Gastrocnemius medialis (tissue), 4 donors: ENCODE results near the gene ENOX2. TPM values are rescaled to one million over a fixed set of nuclear protein-coding genes. Genes with fewer than 3 reads are reported as not detected.

Experiments used
- ATAC-seq, 2 donors: fragments of 150-250 bp; one replicate each; pipeline ENCODE4 v1.9.1; 2016
- DNase-seq, 2 donors: peaks; one replicate each; pipeline ENCODE4 v3.0.0-alpha.2; 2019
- H3K27ac ChIP-seq, 4 donors: fragments of 200-600 bp; sonication (generic); 1 replicate in 1 of 4; 2 replicates in 3 of 4; pipeline ENCODE4 v1.5.1; 2016 to 2018; ENCODE audit warnings: mild to moderate bottlenecking in 2 of 4, moderate library complexity in 1 of 4
- H3K27me3 ChIP-seq, 3 donors: fragments of 200-600 bp; sonication (generic) in 2 of 3; 1 replicate in 1 of 3; 2 replicates in 2 of 3; pipeline versions ENCODE4 v1.5.1 to v1.6.0; 2016 to 2019; ENCODE audit warnings: mild to moderate bottlenecking in 1 of 3, moderate library complexity in 1 of 3
- H3K36me3 ChIP-seq, 2 donors: fragments of 200-600 bp; sonication (generic) in 1 of 2; one replicate each; pipeline ENCODE4 v1.5.1; 2017 to 2018
- H3K4me1 ChIP-seq, 2 donors: fragments of 200-600 bp; sonication (generic) in 1 of 2; one replicate each; pipeline ENCODE4 v1.5.1; 2016 to 2017; ENCODE audit warnings: mild to moderate bottlenecking in 2 of 2
- H3K4me3 ChIP-seq, 4 donors: fragments of 200-600 bp; sonication (generic) in 3 of 4; 1 replicate in 1 of 4; 2 replicates in 3 of 4; pipeline ENCODE4 v1.5.1; 2016 to 2019; ENCODE audit warnings: mild to moderate bottlenecking in 2 of 4
- H3K9me3 ChIP-seq, 3 donors: fragments of 200-600 bp; sonication (generic) in 2 of 3; 1 replicate in 1 of 3; 2 replicates in 2 of 3; pipeline ENCODE4 v1.5.1; 2016 to 2019
- CTCF ChIP-seq, 5 experiments: fragments of 450-650 bp in 3 of 5; fragments of 200-600 bp in 2 of 5; sonication (generic) in 2 of 5; IDR thresholded peaks in 4 of 5; conservative IDR thresholded peaks in 1 of 5; 1 replicate in 4 of 5; 2 replicates in 1 of 5; pipeline ENCODE4 v1.5.1; 2016 to 2019; ENCODE audit warnings: antibody characterized with exemption in 5 of 5, mild to moderate bottlenecking in 3 of 5, moderate library complexity in 3 of 5
- POLR2A ChIP-seq, 2 donors: fragments of 450-650 bp; IDR thresholded peaks; one replicate each; pipeline ENCODE4 v1.6.1; 2017; ENCODE audit warnings: antibody characterized with exemption in 2 of 2, mild to moderate bottlenecking in 2 of 2, moderate library complexity in 2 of 2
- in situ Hi-C, 4 donors: fragments of 200-750 bp; cut with MboI; loops; one replicate each; pipeline versions ENCODE4 v1.15.0 to v1.8.0; 2017; ENCODE audit warnings: low sequenced_read_pairs in 4 of 4
- intact Hi-C: fragments of 100-400 bp; cut with DNase I; formaldehyde crosslinking; loops from one replicate; pipeline ENCODE4 v1.15.1; 2023; ENCODE audit warnings: low total_unique reads
- total RNA-seq, 4 donors: library from RNA; depleted of rRNA; stranded (reverse); fragments of >200 nt; gene quantifications; one replicate each; pipeline versions ENCODE4 v1.1.0 to v1.2.3, GENCODE V29; 2016

Gene ENOX2
- total RNA-seq, 4 donors from 2014 or later = 7.2 to 10.9 (median 7.9) TPM

GRCh38 chrX:130695931-130696330 lies 207.1 kb downstream of the ENOX2 start:
- no peaks in the 10 kb centered on the region for H3K4me1 ChIP-seq
- H3K27me3 ChIP-seq = no peaks in the 10 kb centered on the region
- no peaks in the 10 kb centered on the region for H3K36me3 ChIP-seq
- DNase-seq (no peak), ATAC-seq (no peak)
- intact Hi-C loops (no loop called here), in situ Hi-C loops (no loop called here)
- no peak overlapping the region for H3K27ac ChIP-seq
- no peak overlapping the region for H3K4me3 ChIP-seq
- H3K9me3 ChIP-seq = no peaks in the 10 kb centered on the region
- TF ChIP-seq POLR2A (IDR thresholded peaks at IDR 0.05) (no peak), CTCF (IDR thresholded peaks at IDR 0.05 in 4 of 5, conservative IDR thresholded peaks at IDR 0.05 in 1 of 5) (no peak)

GRCh38 chrX:130694983-130695382 lies 208.0 kb downstream of the ENOX2 start:
- no peak overlapping the region for H3K27ac ChIP-seq
- TF ChIP-seq POLR2A (IDR thresholded peaks at IDR 0.05) (no peak), CTCF (IDR thresholded peaks at IDR 0.05 in 4 of 5, conservative IDR thresholded peaks at IDR 0.05 in 1 of 5) (no peak)
- ATAC-seq = no peak
- DNase-seq = no peak
- H3K36me3 ChIP-seq = no peaks in the 10 kb centered on the region
- intact Hi-C loops = no loop called here
- in situ Hi-C loops = no loop called here
- H3K4me1 ChIP-seq = no peaks in the 10 kb centered on the region
- no peak overlapping the region for H3K4me3 ChIP-seq
- H3K27me3 ChIP-seq = no peaks in the 10 kb centered on the region
- no peaks in the 10 kb centered on the region for H3K9me3 ChIP-seq

DNA sequence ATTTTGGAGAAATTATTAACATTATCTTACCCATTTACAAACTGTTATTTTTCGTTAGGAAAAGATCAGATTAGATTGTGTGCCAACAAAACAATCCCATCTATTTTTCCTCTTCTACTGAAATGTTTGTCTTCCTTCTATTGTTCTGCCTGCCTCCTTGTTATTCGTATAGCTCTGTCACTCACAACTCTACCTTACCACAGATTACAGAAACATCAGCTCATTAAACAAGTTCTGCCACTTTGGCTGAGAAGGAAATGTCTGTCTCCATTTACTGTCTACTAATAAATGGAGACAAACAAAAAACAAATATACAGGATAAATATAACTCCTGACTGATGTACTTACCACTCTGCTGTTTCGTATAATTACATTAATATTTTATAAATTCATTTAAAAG lies 211.4 kb downstream of the ENOX2 start:
- in situ Hi-C loops (no loop called here), intact Hi-C loops (no loop called here)
- Histone ChIP-seq H3K4me3 (no peak overlapping the region), H3K9me3 (no peaks in the 10 kb centered on the region), H3K36me3 (no peaks in the 10 kb centered on the region), H3K4me1 (no peaks in the 10 kb centered on the region), H3K27ac (no peak overlapping the region), H3K27me3 (no peaks in the 10 kb centered on the region)
- ATAC-seq = no peak
- TF ChIP-seq CTCF (IDR thresholded peaks at IDR 0.05 in 4 of 5, conservative IDR thresholded peaks at IDR 0.05 in 1 of 5) (no peak), POLR2A (IDR thresholded peaks at IDR 0.05) (no peak)
- no peak for DNase-seq

DNA sequence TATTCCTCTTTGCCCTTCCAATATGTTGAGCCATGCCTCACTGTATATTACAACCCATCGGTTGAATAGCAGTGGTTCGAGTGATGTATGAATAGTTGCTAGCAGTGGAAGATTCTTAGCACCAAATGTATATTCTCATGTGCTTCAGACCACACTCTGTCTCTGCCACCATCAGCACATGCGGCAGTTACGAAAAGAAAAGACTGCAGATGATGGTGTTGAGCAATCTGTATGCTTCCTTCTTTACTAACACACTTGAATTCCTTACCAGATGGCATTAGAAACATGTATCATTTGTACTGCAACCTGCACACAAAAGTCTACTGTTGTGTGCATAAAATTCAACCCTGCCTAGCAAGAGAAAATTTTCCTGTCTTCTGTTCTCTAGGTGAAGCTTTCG lies 214.6 kb downstream of the ENOX2 start:
- Histone ChIP-seq H3K36me3 (no peaks in the 10 kb centered on the region), H3K9me3 (no peaks in the 10 kb centered on the region), H3K27ac (no peak overlapping the region), H3K4me3 (no peak overlapping the region), H3K27me3 (no peaks in the 10 kb centered on the region), H3K4me1 (no peaks in the 10 kb centered on the region)
- TF ChIP-seq POLR2A (IDR thresholded peaks at IDR 0.05) (no peak), CTCF (IDR thresholded peaks at IDR 0.05 in 4 of 5, conservative IDR thresholded peaks at IDR 0.05 in 1 of 5) (no peak)
- no peak for ATAC-seq
- in situ Hi-C loops (no loop called here), intact Hi-C loops (loop anchor here (10.0 kb wide), 1 partner anchor 56 kb away; no protein-coding TSS in a partner anchor)
- DNase-seq = no peak

- TF ChIP-seq POLR2A (IDR thresholded peaks at IDR 0.05) (no peak), CTCF (IDR thresholded peaks at IDR 0.05 in 4 of 5, conservative IDR thresholded peaks at IDR 0.05 in 1 of 5) (no peak)
- DNase-seq = no peak
- Histone ChIP-seq H3K4me3 (no peak overlapping the region), H3K27ac (no peak overlapping the region), H3K36me3 (no peaks in the 10 kb centered on the region), H3K27me3 (no peaks in the 10 kb centered on the region), H3K9me3 (no peaks in the 10 kb centered on the region), H3K4me1 (no peaks in the 10 kb centered on the region)
- no peak for ATAC-seq
- intact Hi-C loops (loop anchor here (10.0 kb wide), 1 partner anchor 62 kb away; no protein-coding TSS in a partner anchor), in situ Hi-C loops (no loop called here)
Observed at GRCh38 chrX:130682990-130683389, 220.0 kb downstream of the ENOX2 start.
